MM.1S (cell line): ENCODE results near the gene RPTN.

Experiments
- DNase-seq: peaks from one replicate; pipeline ENCODE4 v3.0.0-alpha.2; 2015
- H2AFZ ChIP-seq: fragments of 300-600 bp; sonication (generic); 2 replicates; pipeline ENCODE4 v1.6.0; 2016; ENCODE audit warnings: antibody characterized with exemption, low read length
- H3F3A ChIP-seq: fragments of 300-600 bp; sonication (generic); 2 replicates; pipeline ENCODE4 v1.6.1; 2016; ENCODE audit warnings: mild to moderate bottlenecking, antibody characterized with exemption, low read length, moderate library complexity, mixed read lengths; ENCODE audit not compliant: insufficient read depth
- H3K27ac ChIP-seq: fragments of 300-600 bp; sonication (generic); 2 replicates; pipeline ENCODE4 v1.5.1; 2016; ENCODE audit warnings: mild to moderate bottlenecking, low read length
- H3K27me3 ChIP-seq: fragments of 300-600 bp; sonication (generic); replicated peaks from 2 replicates; pipeline ENCODE4 v1.6.0; 2016; ENCODE audit warnings: low read length; ENCODE audit not compliant: insufficient read depth
- H3K36me3 ChIP-seq: fragments of 300-600 bp; sonication (generic); replicated peaks from 2 replicates; pipeline ENCODE4 v1.6.1; 2016; ENCODE audit warnings: mild to moderate bottlenecking, low read length, mixed read lengths; ENCODE audit not compliant: insufficient read depth
- H3K4me1 ChIP-seq: fragments of 300-600 bp; sonication (generic); 2 replicates; pipeline ENCODE4 v1.6.1; 2016; ENCODE audit warnings: low read length, mixed read lengths
- H3K4me2 ChIP-seq: fragments of 300-600 bp; sonication (generic); 2 replicates; pipeline ENCODE4 v1.6.0; 2016; ENCODE audit warnings: low read depth, low read length
- H3K4me3 ChIP-seq: fragments of 300-600 bp; sonication (generic); 2 replicates; pipeline ENCODE4 v1.5.1; 2016; ENCODE audit warnings: low read length, mixed read lengths
- H3K79me2 ChIP-seq: fragments of 300-600 bp; sonication (generic); 2 replicates; pipeline ENCODE4 v1.6.1; 2016; ENCODE audit warnings: mixed run types, low read length, mixed read lengths
- H3K9ac ChIP-seq: fragments of 300-600 bp; sonication (generic); 2 replicates; pipeline ENCODE4 v1.6.1; 2016; ENCODE audit warnings: low read length, mixed read lengths
- H3K9me2 ChIP-seq: fragments of 300-600 bp; sonication (generic); replicated peaks from 2 replicates; pipeline ENCODE4 v1.6.1; 2016; ENCODE audit warnings: mild to moderate bottlenecking, low read length, mixed read lengths; ENCODE audit not compliant: insufficient read depth
- H3K9me3 ChIP-seq: fragments of 300-600 bp; sonication (generic); replicated peaks from 2 replicates; pipeline ENCODE4 v1.6.1; 2016; ENCODE audit warnings: mild to moderate bottlenecking, low read length, mixed read lengths; ENCODE audit not compliant: insufficient read depth
- H4K20me1 ChIP-seq: fragments of 300-600 bp; sonication (generic); 2 replicates; pipeline ENCODE4 v1.6.1; 2016; ENCODE audit warnings: mild to moderate bottlenecking, low read length, moderate library complexity, mixed read lengths; ENCODE audit not compliant: insufficient read depth
- CTCF ChIP-seq: fragments of 300-600 bp; sonication (generic); IDR thresholded peaks from 2 replicates; pipeline ENCODE4 v1.5.1; 2016; ENCODE audit warnings: antibody characterized with exemption, low read length, mixed read lengths
- EZH2 ChIP-seq: fragments of 300-600 bp; sonication (generic); optimal IDR thresholded peaks from 2 replicates; pipeline ENCODE3; 2017; ENCODE audit warnings: low read depth, mild to moderate bottlenecking, antibody characterized with exemption, low read length, mixed read lengths
- EZH2phosphoT487 ChIP-seq: fragments of 300-600 bp; sonication (generic); IDR thresholded peaks from 2 replicates; pipeline ENCODE4 v1.6.1; 2018; ENCODE audit warnings: antibody characterized with exemption, low read length

Gene RPTN

GRCh38 chr1:152188673-152189591 lies 29.9 kb upstream of the RPTN start:
- Histone ChIP-seq H3K27me3 (peaks cover 30% of the 10 kb centered on the region), H3K36me3 (no peaks in the 10 kb centered on the region), H3K9me3 (no peaks in the 10 kb centered on the region), H3K4me3 (peak overlapping the region; percentile 74), H3K4me1 (0 out of 2 replicates have a peak, but pooled peaks cover 6% of the 10 kb centered on the region), H2AFZ (peak overlapping the region; percentile 87), H3K79me2 (no peaks in the 10 kb centered on the region), H3K4me2 (peak overlapping the region; percentile 98), H3K27ac (no peak overlapping the region), H4K20me1 (no peaks in the 10 kb centered on the region), H3K9ac (peak overlapping the region; percentile 15; the same call in 1 of the 2 replicates), H3F3A (no peaks in the 10 kb centered on the region), H3K9me2 (no peaks in the 10 kb centered on the region)
- peak; percentile 89 for DNase-seq
- TF ChIP-seq CTCF (peak; percentile 99), EZH2phosphoT487 (no peak), EZH2 (peak; percentile 39)

GRCh38 chr1:152186556-152187285 lies 27.7 kb upstream of the RPTN start:
- TF ChIP-seq EZH2 (no peak), CTCF (no peak), EZH2phosphoT487 (no peak)
- DNase-seq = no peak
- 0 out of 2 replicates have a peak, but pooled peaks cover 6% of the 10 kb centered on the region for H3K4me1 ChIP-seq
- H3K27me3 ChIP-seq = peaks cover 25% of the 10 kb centered on the region
- no peak overlapping the region for H3K4me2 ChIP-seq
- H4K20me1 ChIP-seq = no peaks in the 10 kb centered on the region
- H3K9ac ChIP-seq = no peak overlapping the region
- no peaks in the 10 kb centered on the region for H3K36me3 ChIP-seq
- no peaks in the 10 kb centered on the region for H3K9me2 ChIP-seq
- no peak overlapping the region for H3K4me3 ChIP-seq
- H3K27ac ChIP-seq = no peak overlapping the region
- no peaks in the 10 kb centered on the region for H3K9me3 ChIP-seq
- no peak overlapping the region for H2AFZ ChIP-seq
- H3K79me2 ChIP-seq = no peaks in the 10 kb centered on the region
- H3F3A ChIP-seq = no peaks in the 10 kb centered on the region

GRCh38 chr1:152185544-152186391 lies 26.7 kb upstream of the RPTN start:
- Histone ChIP-seq H3K4me2 (no peak overlapping the region), H2AFZ (no peak overlapping the region), H3K9me3 (no peaks in the 10 kb centered on the region), H3K9ac (no peak overlapping the region), H3K79me2 (no peaks in the 10 kb centered on the region), H3K9me2 (no peaks in the 10 kb centered on the region), H3K36me3 (no peaks in the 10 kb centered on the region), H3K27ac (no peak overlapping the region), H3K4me3 (no peak overlapping the region), H4K20me1 (no peaks in the 10 kb centered on the region), H3K4me1 (0 out of 2 replicates have a peak, but pooled peaks cover 6% of the 10 kb centered on the region), H3K27me3 (peaks cover 20% of the 10 kb centered on the region), H3F3A (no peaks in the 10 kb centered on the region)
- peak; percentile 74 for DNase-seq
- no peak for TF ChIP-seq EZH2
- peak; percentile 97 for TF ChIP-seq CTCF
